HEK293T (cell line): ENCODE data around the gene ABCC8.

Source experiments
- ARNT ChIP-seq: fragments of 450-650 bp; IDR thresholded peaks from 2 replicates; pipeline ENCODE4 v1.6.1; 2017; ENCODE audit warnings: mild to moderate bottlenecking
- CTBP1 ChIP-seq: fragments of 450-650 bp; IDR thresholded peaks from 2 replicates; pipeline ENCODE4 v1.6.1; 2016; ENCODE audit warnings: borderline replicate concordance
- ELF4 ChIP-seq: fragments of 450-650 bp; IDR thresholded peaks from 2 replicates; pipeline ENCODE4 v1.6.1; 2017; ENCODE audit warnings: antibody characterized with exemption
- FOXA1 ChIP-seq: fragments of 450-650 bp; IDR thresholded peaks from 2 replicates; pipeline ENCODE4 v1.6.1; 2016; ENCODE audit warnings: mild to moderate bottlenecking
- FOXK2 ChIP-seq: fragments of 450-650 bp; IDR thresholded peaks from 2 replicates; pipeline ENCODE4 v1.6.1; 2016; ENCODE audit warnings: mild to moderate bottlenecking
- FOXM1 ChIP-seq: fragments of 450-650 bp; IDR thresholded peaks from 2 replicates; pipeline ENCODE4 v1.6.1; 2017; ENCODE audit warnings: mild to moderate bottlenecking, borderline replicate concordance
- HDGF ChIP-seq: fragments of 450-650 bp; IDR thresholded peaks from 2 replicates; pipeline ENCODE4 v1.6.1; 2017; ENCODE audit warnings: antibody characterized with exemption, borderline replicate concordance
- NFRKB ChIP-seq: fragments of 450-650 bp; IDR thresholded peaks from 2 replicates; pipeline ENCODE4 v1.6.1; 2016; ENCODE audit warnings: mild to moderate bottlenecking, moderate library complexity
- SP1 ChIP-seq: fragments of 450-650 bp; IDR thresholded peaks from 2 replicates; pipeline ENCODE4 v1.6.1; 2017
- SUZ12 ChIP-seq: fragments of 450-650 bp; IDR thresholded peaks from 2 replicates; pipeline ENCODE4 v1.6.1; 2016; ENCODE audit warnings: mild to moderate bottlenecking
- ZNF384 ChIP-seq: fragments of 450-650 bp; IDR thresholded peaks from 2 replicates; pipeline ENCODE4 v1.6.1; 2016
- TF ChIP-seq, protein P1 (sequence below): fragments of 450-650 bp; IDR thresholded peaks from 2 replicates; pipeline ENCODE4 v1.6.1; 2016

- no peak for TF ChIP-seq FOXA1
- TF ChIP-seq FOXM1: no peak
- no peak for TF ChIP-seq ZNF384
- TF ChIP-seq HDGF: no peak
- TF ChIP-seq SP1: no peak
- TF ChIP-seq ELF4: no peak
- no peak for TF ChIP-seq SUZ12
- TF ChIP-seq, protein P1, sequence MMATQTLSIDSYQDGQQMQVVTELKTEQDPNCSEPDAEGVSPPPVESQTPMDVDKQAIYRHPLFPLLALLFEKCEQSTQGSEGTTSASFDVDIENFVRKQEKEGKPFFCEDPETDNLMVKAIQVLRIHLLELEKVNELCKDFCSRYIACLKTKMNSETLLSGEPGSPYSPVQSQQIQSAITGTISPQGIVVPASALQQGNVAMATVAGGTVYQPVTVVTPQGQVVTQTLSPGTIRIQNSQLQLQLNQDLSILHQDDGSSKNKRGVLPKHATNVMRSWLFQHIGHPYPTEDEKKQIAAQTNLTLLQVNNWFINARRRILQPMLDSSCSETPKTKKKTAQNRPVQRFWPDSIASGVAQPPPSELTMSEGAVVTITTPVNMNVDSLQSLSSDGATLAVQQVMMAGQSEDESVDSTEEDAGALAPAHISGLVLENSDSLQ: no peak
- no peak for TF ChIP-seq ARNT
- TF ChIP-seq NFRKB: no peak
- no peak for TF ChIP-seq FOXK2
- no peak for TF ChIP-seq CTBP1
Measured at GRCh38 chr11:17517186-17517585, 40.5 kb upstream of the ABCC8 start.
